Measurements from ENCODE around the gene ULBP3. TPM values are rescaled to one million over a fixed set of nuclear protein-coding genes. Genes with fewer than 3 reads are reported as not detected.

ULBP3 gene
- total and polyA plus RNA-seq, 2 donors (not counting 1 experiment from before 2014, with no cell fraction given) = 0.10 to 0.69 TPM

DNA sequence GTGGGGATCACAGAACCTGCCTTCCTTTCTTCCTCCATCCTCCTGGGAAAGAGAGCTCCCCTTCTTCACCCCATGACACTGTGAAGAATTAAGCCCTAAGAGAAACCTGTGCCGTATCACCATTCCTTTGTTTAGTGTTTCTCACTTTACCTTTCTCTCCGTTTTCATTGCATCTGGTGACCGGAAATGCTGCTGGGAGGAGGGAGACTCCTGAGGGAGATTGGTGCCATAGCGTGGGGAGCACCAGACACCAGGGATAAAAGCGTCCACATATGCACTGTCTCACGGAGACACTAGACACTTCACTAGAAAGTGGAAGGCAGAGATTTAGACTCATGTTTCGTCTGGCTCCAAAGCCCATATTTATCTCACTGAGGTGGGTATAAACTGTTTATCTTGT lies 15.5 kb upstream of the ULBP3 start:
- Mint-ChIP-seq H3K9me3 (ENCODE audit: insufficient read depth) (no peaks in the 10 kb centered on the region), H3K27ac (no peak overlapping the region), H3K4me1 (peaks cover 2% of the 10 kb centered on the region), H3K4me3 (no peak overlapping the region), H3K27me3 (peaks cover 30% of the 10 kb centered on the region)
- H3K79me2 ChIP-seq (ENCODE audit: control insufficient read depth, insufficient read depth, low read length) = no peaks in the 10 kb centered on the region
- no peak overlapping the region for H3K27ac ChIP-seq (ENCODE audit: low read length in 2 of 2)
- H2AFZ ChIP-seq (ENCODE audit: insufficient read depth, low read depth, low read length, poor library complexity, severe bottlenecking) = no peak overlapping the region
- no peak overlapping the region for H3K9ac ChIP-seq (ENCODE audit: low read length)
- 94% methylated on average over 3 of the region's 7 CpGs for WGBS (ENCODE audit: insufficient coverage)
- ChIA-PET CTCF (no interaction called here), POLR2A (no interaction called here)
- intact Hi-C loops (cut with micrococcal nuclease) = loop anchor here (10.0 kb wide), 1 partner anchor 100 kb away; no protein-coding TSS in a partner anchor
- H3K4me3 ChIP-seq (ENCODE audit: control extremely low read depth in 1 of 5, extremely low read depth in 1 of 5, insufficient read depth in 1 of 5, low read depth in 2 of 5, low read length in 4 of 5) = no peak overlapping the region
- H3K27me3 ChIP-seq (replicated peaks in 1 of 4; ENCODE audit: control extremely low read depth in 1 of 4, control insufficient read depth in 3 of 4, insufficient read depth in 4 of 4, low read length in 3 of 4) = peaks cover 0 to 3% (median 1%) of the 10 kb centered on the region in 4 experiments
- peaks cover 0 to 3% of the 10 kb centered on the region in 2 donors for H3K4me1 ChIP-seq (ENCODE audit: control insufficient read depth in 2 of 2, insufficient read depth in 2 of 2, low read length in 2 of 2)
- no peak overlapping the region for H3K4me2 ChIP-seq (replicated peaks; ENCODE audit: low read depth, low read length, poor library complexity, severe bottlenecking)
- no peak for DNase-seq
- TF ChIP-seq EZH2 (IDR thresholded peaks at IDR 0.05; ENCODE audit: borderline replicate concordance, insufficient read depth, low read depth, low read length, poor library complexity, severe bottlenecking) = no peak
- TF ChIP-seq, protein P1, sequence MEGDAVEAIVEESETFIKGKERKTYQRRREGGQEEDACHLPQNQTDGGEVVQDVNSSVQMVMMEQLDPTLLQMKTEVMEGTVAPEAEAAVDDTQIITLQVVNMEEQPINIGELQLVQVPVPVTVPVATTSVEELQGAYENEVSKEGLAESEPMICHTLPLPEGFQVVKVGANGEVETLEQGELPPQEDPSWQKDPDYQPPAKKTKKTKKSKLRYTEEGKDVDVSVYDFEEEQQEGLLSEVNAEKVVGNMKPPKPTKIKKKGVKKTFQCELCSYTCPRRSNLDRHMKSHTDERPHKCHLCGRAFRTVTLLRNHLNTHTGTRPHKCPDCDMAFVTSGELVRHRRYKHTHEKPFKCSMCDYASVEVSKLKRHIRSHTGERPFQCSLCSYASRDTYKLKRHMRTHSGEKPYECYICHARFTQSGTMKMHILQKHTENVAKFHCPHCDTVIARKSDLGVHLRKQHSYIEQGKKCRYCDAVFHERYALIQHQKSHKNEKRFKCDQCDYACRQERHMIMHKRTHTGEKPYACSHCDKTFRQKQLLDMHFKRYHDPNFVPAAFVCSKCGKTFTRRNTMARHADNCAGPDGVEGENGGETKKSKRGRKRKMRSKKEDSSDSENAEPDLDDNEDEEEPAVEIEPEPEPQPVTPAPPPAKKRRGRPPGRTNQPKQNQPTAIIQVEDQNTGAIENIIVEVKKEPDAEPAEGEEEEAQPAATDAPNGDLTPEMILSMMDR (IDR thresholded peaks at IDR 0.05) = no peak
- no peak for ATAC-seq (ENCODE audit: low read depth)
- no peaks in the 10 kb centered on the region for H3K36me3 ChIP-seq (replicated peaks in 1 of 2; ENCODE audit: control extremely low read depth in 1 of 2, control insufficient read depth in 1 of 2, extremely low read depth in 1 of 2, insufficient read depth in 2 of 2, low read length in 1 of 2)
- no peaks in the 10 kb centered on the region for H3K9me3 ChIP-seq (ENCODE audit: control extremely low read depth in 1 of 3, control insufficient read depth in 2 of 3, insufficient read depth in 1 of 3, low read length in 2 of 3)
- H4K20me1 ChIP-seq (ENCODE audit: control insufficient read depth, insufficient read depth, low read length, poor library complexity, severe bottlenecking) = no peaks in the 10 kb centered on the region

DNA sequence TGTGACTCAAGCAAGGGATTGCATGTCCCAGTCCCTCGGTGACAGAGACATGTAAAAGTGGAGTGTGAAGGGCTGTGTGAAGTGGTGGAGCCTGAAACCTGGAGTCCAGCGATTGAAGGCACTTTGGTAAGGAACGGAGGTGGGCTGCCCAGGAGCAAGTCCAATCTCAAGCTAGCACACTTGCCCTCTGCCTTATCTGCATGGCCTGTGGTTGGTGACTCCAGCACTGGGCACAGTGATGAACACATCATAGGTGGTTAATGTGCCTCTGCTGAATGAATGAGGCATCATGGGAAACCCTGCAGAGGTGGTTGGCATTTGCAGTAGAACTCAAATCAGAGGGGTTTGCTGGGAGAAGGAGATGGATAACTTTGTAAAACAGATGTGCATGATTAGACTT lies 14.9 kb upstream of the ULBP3 start:
- ATAC-seq (ENCODE audit: low read depth) (no peak), DNase-seq (no peak)
- H3K36me3 ChIP-seq (replicated peaks in 1 of 2; ENCODE audit: control extremely low read depth in 1 of 2, control insufficient read depth in 1 of 2, extremely low read depth in 1 of 2, insufficient read depth in 2 of 2, low read length in 1 of 2) = no peaks in the 10 kb centered on the region
- H3K79me2 ChIP-seq (ENCODE audit: control insufficient read depth, insufficient read depth, low read length) = no peaks in the 10 kb centered on the region
- no peak overlapping the region for H3K27ac ChIP-seq (ENCODE audit: low read length in 2 of 2)
- Mint-ChIP-seq H3K4me3 (no peak overlapping the region), H3K9me3 (ENCODE audit: insufficient read depth) (no peaks in the 10 kb centered on the region), H3K27ac (no peak overlapping the region), H3K27me3 (peaks cover 30% of the 10 kb centered on the region), H3K4me1 (peaks cover 2% of the 10 kb centered on the region)
- H3K9ac ChIP-seq (ENCODE audit: low read length) = no peak overlapping the region
- ChIA-PET CTCF (no interaction called here), POLR2A (no interaction called here)
- no peak overlapping the region for H3K4me3 ChIP-seq (ENCODE audit: control extremely low read depth in 1 of 5, extremely low read depth in 1 of 5, insufficient read depth in 1 of 5, low read depth in 2 of 5, low read length in 4 of 5)
- 91% methylated on average over 3 of the region's 3 CpGs for WGBS (ENCODE audit: insufficient coverage)
- H3K27me3 ChIP-seq (replicated peaks in 1 of 4; ENCODE audit: control extremely low read depth in 1 of 4, control insufficient read depth in 3 of 4, insufficient read depth in 4 of 4, low read length in 3 of 4) = peaks cover 0 to 3% (median 1%) of the 10 kb centered on the region in 4 experiments
- H4K20me1 ChIP-seq (ENCODE audit: control insufficient read depth, insufficient read depth, low read length, poor library complexity, severe bottlenecking) = no peaks in the 10 kb centered on the region
- no peak for TF ChIP-seq EZH2 (IDR thresholded peaks at IDR 0.05; ENCODE audit: borderline replicate concordance, insufficient read depth, low read depth, low read length, poor library complexity, severe bottlenecking)
- TF ChIP-seq, protein P1 (IDR thresholded peaks at IDR 0.05) = no peak
- intact Hi-C loops (cut with micrococcal nuclease) = loop anchor here (10.0 kb wide), 1 partner anchor 101 kb away; no protein-coding TSS in a partner anchor
- H3K9me3 ChIP-seq (ENCODE audit: control extremely low read depth in 1 of 3, control insufficient read depth in 2 of 3, insufficient read depth in 1 of 3, low read length in 2 of 3) = no peaks in the 10 kb centered on the region
- peaks cover 0 to 3% of the 10 kb centered on the region in 2 donors for H3K4me1 ChIP-seq (ENCODE audit: control insufficient read depth in 2 of 2, insufficient read depth in 2 of 2, low read length in 2 of 2)
- H3K4me2 ChIP-seq (replicated peaks; ENCODE audit: low read depth, low read length, poor library complexity, severe bottlenecking) = no peak overlapping the region
- H2AFZ ChIP-seq (ENCODE audit: insufficient read depth, low read depth, low read length, poor library complexity, severe bottlenecking) = no peak overlapping the region
